DMS79 treated with DMSO at 0.1 percent for 48 hours (cell line): Measurements from ENCODE around the gene NENF.
"Not testable (repeated sequence)": the region's sequence is repeated elsewhere in the genome, so short reads cannot be mapped to it uniquely, and the experiment has no call there.

Source experiments
- DNase-seq: peaks from one replicate; lab custom pipeline; 2025; lab: John Stamatoyannopoulos, UW

Gene NENF

DNA sequence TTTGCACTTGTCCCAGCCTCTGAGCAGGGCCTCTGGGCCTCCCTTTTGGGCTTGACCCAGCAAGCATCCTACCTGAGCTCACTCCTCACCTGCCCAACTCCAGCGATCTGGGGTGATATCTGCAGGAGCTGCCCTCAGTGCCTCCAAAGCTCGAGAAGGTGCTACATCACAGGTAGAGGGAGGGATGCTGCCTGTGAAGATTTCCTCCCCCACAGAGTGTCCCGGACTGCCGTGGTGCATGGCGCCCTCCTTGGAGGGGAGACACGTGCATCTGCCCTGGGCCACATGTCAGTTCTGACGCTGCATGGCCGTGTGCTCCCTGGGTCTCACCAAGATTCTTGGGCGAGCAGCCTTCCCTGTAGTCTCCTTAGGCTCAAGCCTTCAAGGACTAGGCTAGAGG is 27.7 kb downstream of the NENF start:
- no peak for DNase-seq

DNA sequence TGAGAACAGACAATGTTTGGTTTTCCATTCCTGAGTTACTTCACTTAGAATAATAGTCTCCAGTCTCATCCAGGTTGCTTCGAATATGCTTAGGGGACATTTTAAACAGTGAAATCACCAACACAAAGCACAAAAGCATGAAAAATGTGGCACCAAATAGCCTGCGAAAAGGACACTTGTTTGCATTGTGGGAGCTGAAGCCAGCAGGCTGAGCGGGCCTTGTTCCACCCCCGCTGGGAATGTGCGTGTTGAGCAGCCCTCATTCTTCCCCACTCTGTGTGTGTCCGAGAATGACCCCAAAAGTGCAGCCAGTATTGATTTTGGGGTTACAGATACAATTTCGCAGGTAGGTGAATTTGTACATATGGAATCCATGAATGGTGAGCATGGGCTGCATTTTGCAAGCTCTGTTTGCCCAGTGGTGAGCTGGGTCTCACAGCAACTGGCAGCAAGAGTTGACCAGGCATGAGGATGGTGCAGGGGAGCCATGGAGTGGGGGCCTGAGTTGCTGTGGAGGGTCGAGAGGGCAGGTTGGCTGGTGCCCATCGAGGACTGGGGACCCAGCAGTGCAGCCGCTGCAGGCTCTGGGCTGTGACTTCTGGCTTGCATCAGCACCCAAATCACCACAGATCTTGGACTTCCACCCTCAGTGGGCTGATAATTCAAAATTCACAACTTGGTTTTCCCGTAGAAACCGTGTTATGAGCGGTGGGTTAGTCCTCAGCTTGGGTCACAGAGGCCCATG is 29.4 kb downstream of the NENF start:
- DNase-seq: no peak

DNA sequence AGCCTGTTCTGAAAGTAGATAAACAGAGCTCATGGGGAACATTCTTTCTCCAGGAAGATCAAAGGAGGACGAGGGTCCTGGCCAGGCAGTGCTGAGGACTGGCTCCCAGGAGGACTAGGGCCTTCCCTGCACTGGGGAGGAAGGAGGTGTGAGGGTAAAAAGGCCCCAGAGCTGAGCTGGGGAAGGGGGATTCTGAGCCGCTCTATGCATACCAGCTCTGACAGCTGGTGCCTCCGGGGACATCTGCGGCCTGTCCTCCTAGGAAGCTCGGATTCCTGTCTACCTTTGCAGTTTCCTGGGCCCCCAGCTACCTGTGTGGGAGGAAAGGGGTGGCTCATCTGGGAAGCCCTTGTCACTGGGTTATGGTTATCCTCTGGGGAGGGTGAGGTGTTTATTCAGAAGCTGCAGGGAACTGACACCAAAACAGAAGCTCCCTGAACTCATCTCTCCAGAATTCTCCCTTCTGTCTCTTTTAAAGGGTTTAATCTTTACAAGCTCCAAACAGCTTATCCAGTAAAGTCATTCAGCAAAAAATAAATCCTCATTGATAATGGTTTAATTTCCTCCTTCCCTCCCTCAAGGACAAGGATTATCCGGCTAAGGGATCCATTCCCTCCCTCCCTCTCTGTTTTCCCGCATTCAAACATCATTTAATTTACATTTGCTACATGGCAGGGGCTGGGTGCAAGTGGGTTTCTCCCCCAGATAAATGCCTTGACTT is 31.0 kb downstream of the NENF start:
- no peak for DNase-seq

DNA sequence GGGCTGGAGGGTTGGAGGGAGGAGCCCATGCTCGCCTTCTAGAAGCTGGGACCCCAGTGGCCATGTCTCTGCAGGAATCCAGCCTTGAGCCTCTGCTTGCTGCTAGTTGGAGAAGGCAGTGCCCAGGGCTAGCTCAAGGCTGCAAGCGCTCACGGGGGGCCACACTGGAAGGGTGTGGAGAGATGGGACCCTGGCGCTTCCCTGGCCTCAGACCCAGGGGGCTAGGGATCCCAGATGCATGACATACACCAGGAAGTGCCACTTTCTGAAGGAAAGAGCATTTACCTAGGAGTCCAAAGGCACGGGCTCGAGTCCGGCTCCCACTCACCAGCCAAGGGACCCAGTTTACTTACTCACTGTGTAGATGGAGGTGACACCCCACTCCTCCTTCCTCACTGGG is 32.6 kb downstream of the NENF start:
- no peak for DNase-seq

DNA sequence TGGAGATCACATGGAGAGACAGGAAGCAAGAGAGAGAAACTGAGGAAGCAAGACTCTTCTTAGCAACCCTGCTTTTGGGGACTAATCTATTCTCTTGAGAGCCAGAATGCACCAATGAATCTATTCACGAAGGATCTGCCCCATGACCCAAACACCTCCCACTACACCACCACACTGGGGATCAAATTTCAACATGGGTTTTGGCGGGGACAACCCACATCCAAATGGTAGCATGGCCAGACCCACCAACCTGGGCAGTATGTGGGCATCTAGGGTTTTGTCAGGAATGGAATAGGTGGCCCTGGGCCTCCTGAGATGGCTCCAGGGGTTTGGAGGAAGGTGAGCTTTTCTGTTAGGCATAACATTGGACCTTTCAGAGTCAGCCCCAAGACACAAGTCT is 33.7 kb downstream of the NENF start:
- no peak for DNase-seq

DNA sequence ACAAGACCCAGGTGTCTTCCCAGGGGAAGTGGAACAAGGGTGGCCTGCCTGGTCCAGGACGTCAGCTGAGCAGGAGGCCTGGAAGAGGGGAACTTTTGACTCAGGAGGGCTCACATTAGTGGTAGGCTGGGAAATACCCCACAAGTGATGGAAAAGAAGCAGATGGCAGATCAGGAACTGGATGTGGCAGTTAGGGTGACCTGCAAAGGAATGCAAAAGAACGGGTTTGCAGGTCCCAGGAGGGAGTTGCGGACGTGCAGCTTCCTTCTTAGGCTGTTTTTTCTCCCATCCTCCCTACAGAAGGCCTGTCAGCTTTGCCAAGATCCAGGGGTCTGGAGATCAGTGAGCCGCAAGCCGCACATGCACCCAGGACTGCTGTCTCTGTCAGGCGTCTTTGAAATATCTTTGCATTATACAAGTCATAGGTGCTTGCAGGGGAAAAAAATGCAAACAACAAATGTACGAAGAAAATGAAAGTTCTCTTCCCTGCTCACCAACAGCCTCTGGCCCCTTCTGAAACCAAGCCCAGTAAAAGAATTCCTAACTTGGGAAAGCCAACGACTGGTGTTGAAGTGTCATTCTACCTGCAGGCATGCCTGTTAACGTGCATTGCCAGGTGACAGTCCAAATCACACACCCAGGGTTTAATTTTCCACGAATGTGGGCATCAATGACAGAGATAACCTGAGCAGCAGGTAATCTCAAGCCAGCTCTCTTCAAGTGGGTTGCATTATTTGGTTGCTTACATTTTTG is 34.4 kb downstream of the NENF start:
- no peak for DNase-seq

DNA sequence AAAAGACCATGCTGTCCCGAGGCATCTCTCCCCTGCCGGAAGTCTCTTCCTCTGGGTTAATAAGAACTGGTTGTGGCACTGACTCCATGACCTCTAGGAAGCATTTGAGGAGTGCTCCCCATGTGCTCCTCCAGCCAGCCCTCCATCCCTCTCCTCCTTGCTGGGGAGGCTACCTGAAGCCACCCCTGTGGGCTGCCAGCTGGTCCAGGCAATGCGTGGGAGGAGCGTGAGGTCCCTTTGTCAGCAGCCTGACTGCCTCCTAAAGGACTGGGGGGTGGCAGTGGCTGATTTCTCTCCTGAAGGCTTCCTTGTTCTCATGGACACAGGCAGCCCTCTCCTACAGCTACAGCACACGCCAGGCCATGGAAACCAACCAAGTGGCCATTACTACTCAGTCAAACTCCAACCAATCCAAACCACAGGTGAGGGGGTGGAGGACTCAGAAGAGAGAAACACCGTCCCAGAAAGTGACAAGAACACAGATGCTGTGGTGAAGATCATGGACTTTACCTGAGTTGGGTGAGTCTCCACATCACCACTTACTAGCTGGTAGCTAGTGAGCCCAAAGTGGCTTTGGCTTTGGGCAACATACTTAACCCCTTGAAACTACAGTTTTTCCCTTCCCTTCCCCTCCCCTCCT is 35.2 kb downstream of the NENF start:
- no peak for DNase-seq

DNA sequence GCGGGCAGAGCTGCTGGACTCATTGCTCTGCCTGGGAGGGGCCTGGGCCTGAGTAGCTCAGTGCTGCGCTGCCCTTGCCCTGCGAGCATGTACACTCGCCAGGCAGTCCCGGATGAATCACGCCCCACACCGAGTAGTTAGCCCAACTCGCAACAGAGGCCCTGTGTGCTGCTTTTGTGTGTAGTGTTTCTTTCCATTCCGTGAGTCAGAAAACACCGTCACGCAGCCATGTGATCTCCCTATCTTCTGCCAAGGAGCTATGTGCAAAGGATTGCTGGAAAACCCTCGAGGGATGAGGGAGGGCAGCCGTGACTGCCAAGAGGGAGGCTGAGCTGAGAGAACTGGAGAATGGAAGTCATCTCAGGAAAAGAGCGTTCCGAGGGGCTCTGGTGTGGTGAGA is 37.3 kb downstream of the NENF start:
- no peak for DNase-seq

DNA sequence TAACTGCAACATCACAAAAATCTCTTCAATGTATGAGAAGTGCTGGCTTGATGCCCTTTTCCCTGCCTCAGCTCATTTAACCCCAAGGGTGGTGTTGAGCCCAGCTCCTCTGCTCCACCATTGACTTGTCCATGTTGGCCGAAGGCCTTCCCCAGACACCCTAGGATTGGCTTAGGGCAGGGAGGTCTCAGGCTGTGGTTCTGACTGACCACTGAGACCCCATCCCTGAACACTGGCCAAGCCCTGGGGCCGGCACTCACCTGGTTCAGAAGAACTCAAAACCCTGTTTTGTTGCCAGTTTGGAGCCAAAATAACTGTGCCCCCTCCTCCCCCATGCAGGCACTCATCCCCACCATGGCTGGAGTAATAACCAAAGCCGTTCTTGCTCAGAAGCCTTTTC is 38.6 kb downstream of the NENF start:
- DNase-seq: no peak

DNA sequence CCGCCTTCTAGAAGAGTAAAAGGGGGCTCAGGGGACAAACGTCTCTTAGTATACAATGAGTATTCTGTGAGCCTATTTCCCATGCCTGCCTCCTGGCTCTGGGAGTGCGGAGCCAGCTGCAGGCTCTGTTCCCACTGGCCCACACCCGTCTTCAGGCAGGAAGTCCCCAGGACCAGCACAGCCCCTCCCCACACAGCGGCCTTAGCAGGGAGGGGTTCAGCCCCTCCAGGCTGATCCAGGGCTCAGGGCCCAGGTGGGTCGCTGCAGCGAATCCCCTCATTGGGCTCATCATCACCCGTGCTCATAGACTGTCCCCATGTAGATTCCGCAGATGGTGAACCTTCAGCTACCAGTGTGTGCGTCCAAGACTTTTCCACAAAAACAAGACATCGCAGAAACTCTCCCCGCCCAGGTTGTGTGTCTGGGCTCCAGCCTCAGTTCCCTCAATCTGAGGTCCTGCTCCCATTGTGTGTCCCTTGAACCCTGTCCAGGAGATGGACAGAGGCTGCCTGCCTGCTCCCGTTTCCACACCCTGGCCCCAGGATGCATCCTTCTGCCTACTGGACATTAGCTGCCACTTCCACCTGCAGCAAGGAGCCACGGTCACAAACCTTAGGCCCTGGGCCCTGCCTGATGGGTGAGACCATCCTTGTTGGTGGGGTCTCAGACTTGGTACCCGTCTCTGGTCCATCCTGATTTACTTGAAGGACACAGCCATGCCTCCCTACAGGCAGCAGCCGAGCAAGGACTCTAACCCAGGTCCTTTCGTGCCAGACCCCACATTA is 39.4 kb downstream of the NENF start:
- no peak for DNase-seq

DNA sequence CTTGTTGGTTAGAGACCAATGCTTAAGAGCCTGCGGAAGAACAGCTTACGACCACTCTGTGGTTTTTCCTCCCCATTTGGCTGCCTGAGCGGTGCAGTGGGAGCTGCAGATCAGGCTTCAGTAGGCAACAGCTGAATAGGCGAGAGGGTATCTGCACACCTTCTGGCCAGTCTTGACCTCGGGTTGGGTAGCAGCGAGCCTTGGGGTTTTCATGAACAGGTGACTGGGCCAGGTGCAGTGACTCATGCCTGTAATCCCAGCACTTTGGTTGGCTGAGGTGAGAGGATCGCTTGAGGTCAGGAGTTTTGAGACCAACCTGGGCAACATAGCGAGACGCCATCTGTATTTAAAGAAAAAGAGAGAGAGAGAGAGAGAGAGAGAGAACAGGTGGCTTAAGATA is 41.0 kb downstream of the NENF start:
- DNase-seq: no peak

DNA sequence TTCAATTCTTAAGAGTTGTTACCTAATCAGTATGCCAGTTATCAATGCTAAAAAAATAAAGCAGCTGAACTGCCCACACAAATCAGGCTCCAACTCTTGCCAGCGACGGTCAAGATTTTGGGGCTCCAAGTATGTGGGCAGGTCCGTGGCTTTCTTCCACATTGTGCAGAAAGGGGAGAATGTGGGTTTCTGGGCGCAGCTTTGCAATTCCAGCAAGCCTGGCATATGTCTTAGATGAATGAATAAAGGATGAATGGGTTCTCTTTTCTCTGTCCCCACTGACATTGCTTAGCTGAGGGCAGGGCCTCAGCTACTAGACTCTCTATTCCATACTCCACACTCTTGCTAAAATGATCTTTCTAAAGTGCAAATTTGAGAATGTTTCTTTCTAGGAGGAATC is 42.4 kb downstream of the NENF start:
- no peak for DNase-seq

DNA sequence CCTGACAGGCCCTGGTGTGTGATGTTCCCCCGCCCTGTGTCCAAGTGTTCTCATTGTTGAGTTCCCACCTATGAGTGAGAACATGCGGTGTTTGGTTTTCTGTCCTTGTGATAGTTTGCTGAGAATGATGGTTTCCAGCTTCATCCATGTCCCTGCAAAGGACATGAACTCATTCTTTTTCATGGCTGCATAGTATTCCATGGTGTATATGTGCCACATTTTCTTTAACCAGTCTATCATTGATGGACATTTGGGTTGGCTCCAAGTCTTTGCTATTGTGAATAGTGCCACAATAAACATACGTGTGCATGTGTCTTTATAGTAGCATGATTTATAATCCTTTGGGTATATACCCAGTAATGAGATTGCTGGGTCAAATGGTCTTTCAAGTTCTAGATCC is 43.1 kb downstream of the NENF start:
- DNase-seq: not testable (repeated sequence)

DNA sequence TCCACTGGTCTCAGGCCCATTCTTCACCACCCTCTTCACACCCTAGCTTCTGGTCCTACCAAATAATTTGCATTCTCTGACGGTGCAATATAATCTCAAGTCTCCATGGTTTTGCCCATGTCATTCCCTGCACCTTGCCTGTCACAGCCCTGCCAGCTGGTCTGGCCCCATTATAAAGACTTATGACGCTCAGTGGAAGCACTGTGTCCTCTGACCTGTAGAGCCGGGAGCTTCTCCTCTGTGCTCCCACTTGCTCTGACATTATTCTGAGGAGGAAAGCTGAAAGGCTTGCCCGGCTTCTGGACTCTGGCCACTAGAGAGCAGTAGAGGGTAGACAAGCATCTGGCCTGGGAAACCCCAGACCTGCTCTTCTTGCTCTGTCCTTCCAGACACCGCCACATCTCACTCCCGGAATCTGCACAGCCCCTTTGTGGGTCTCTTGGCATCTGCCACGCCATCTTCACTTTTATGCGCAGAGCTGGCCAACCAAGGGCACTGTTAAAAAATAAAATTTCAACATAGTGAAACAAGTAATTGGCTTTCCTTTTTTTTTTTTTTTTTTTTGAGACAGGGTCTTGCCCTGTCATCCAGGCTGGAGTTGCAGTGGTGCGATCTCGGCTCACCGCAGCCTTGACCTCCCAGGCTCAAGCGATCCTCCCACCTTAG is 44.4 kb downstream of the NENF start:
- DNase-seq: peak; percentile 74

DNA sequence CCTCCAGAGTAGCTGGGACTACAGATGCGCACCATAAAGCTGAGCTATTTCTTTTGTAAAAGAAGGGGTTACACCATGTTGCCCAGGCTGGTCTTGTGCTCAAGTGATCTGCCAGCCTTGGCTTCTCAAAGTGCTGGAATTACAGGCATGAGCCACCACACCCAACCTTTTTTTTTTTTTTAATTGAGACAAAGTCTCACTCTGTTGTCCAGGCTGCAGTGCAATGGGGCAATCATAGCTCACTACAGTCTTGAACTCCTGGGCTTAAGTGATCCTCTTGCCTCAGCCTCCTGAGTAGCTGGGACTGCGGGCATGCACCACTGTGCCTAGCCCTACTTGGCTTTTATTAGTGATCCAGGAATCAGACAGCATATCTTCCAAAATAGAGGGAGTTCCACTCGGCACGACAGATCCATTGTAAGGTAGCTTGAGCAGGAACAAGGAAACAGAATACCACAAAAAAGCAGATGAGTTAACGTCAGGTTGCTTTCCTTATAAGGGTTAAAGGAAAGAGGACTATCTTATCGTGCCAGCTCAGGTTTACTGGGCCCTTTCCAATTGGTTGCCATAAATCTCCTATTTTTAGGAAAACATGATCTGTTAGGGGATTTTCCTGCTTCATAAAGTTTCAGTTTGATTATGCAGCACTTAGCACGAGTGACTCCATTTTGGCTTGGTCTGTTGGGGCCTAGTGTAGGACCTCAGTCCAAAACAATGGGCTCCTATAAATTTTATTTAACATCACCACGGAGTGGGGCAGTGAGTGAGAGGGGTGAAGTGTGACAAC is 45.2 kb downstream of the NENF start:
- DNase-seq: no peak

DNA sequence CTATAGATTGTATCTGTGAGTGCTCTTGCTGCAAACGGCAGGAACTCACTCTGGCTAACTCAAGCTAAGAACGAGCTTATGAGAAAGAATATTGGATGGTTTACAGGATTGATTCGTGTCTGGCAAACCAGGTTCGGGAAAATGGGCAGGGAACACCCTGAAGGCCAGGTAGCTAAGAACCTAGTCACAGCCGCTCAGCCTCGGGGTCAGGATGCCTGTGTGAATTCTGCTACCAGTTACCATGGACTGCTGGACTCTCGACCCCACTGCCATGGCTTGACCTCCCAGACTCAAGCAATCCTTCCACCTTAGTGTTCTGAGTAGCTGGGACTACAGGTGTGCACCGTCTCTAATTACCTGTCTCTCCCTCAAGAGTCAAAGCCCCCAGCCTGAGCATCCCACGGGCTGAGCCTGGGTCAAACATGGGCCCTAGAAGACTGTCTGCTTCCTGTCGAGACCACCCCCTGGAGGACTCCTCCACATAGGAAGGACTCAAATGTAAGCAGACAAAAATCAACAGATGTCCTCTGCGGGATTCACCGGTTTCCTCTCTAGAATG is 45.8 kb downstream of the NENF start:
- DNase-seq: no peak

DNA sequence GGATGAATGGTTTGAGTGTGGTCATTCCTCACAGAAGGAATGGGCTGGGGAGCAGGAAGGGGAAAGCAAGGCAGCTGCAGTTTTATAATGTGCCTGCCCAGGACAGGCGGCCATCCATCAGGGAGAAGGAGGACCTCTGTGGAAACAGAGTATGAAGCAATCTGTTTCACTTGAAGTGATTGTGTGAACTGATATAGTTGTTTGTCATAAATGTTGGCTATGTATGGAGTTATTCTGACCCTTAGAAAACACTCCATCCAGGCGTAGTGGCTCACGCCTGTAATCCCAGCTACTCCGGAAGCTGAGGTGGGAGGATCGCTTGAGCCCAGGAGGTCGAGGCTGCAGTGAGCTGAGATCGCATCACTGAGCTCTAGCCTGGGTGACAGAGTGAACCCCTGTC is 46.5 kb downstream of the NENF start:
- DNase-seq: no peak

DNA sequence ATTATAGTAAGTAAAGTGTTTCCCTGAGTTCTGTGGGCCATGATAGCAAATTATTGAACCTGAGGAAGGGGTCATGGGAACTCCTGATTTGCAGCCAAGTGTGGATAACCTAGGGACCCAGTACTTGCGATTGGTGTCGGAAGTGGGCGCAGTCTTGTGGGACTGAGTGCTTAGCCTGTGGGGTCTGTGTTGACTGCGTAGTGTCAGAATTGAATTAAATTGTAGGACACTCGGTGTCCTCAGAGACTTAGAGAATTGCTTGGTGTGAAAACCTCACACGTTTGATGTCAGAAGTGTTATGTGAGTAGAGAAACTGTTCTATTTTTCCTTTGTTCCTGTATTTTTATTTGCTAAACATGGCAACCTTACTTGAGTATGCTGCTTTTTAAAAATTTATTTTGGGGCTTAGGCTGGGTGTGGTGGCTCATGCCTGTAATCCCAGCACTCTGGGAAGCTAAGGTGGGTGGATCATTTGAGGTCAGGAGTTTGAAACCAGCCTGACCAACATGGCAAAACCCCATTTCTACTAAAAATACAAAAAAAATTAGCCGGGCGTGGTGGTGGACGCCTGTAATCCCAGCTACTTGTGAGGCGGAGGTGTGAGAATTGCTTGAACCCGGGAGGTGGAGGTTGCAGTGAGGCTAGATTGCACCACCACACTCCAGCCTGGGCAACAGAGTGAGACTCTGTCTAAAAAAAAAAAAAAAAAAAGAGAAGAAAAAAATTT is 48.2 kb downstream of the NENF start:
- DNase-seq: not testable (repeated sequence)

DNA sequence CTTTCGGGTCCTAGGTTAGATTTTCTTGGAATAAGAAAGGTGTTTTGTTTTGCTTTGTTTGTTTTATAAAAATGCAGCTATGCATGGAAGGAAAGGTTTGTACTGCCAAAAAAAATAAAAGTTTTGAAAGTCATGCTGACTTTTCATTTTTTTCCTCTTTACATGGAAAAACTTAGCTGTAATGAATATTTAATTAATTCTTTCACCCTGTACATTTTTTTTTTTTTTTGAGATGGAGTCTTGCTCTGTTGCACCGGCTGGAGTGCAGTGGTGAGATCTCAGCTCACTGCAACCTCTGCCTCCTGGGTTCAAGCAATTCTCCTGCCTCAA is 48.7 kb downstream of the NENF start:
- DNase-seq: no peak
